ENCODE data around the gene EDEM2. TPM values are rescaled to one million over a fixed set of nuclear protein-coding genes. Genes with fewer than 3 reads are reported as not detected.

The EDEM2 gene
- total and polyA plus RNA-seq, 2 of the 13 experiments (the other 11 are each of a cell fraction or from before 2014, with no cell fraction given), result 33.1 to 46.9 TPM

- peak; percentile 93 for TF ChIP-seq ZNF563 (CRISPR knock-in tag; IDR thresholded peaks at IDR 0.05)
- TF ChIP-seq GMEB1 (CRISPR knock-in tag; IDR thresholded peaks at IDR 0.05; ENCODE audit: borderline replicate concordance), result no peak
- no peak for TF ChIP-seq ZFYVE20 (CRISPR knock-in tag; IDR thresholded peaks at IDR 0.05; ENCODE audit: borderline replicate concordance, low read depth)
- TF ChIP-seq ZNF614 (CRISPR knock-in tag; IDR thresholded peaks at IDR 0.05; ENCODE audit: borderline replicate concordance), result no peak
- TF ChIP-seq ZFP82 (CRISPR knock-in tag; IDR thresholded peaks at IDR 0.05; ENCODE audit: borderline replicate concordance), result no peak
- no peak for TF ChIP-seq ZNF879 (CRISPR knock-in tag; IDR thresholded peaks at IDR 0.05)
- TF ChIP-seq ZBTB44 (CRISPR knock-in tag; IDR thresholded peaks at IDR 0.05), result no peak
- TF ChIP-seq, protein P1, sequence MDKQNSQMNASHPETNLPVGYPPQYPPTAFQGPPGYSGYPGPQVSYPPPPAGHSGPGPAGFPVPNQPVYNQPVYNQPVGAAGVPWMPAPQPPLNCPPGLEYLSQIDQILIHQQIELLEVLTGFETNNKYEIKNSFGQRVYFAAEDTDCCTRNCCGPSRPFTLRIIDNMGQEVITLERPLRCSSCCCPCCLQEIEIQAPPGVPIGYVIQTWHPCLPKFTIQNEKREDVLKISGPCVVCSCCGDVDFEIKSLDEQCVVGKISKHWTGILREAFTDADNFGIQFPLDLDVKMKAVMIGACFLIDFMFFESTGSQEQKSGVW (CRISPR knock-in tag; IDR thresholded peaks at IDR 0.05; ENCODE audit: borderline replicate concordance), result no peak
- peak; percentile 57; the same call in 1 of the 2 replicates for TF ChIP-seq GLI4 (CRISPR knock-in tag; IDR thresholded peaks at IDR 0.05; ENCODE audit: borderline replicate concordance)
- TF ChIP-seq PHF8 (CRISPR knock-in tag; IDR thresholded peaks at IDR 0.05), result no peak
- TF ChIP-seq, protein P2, sequence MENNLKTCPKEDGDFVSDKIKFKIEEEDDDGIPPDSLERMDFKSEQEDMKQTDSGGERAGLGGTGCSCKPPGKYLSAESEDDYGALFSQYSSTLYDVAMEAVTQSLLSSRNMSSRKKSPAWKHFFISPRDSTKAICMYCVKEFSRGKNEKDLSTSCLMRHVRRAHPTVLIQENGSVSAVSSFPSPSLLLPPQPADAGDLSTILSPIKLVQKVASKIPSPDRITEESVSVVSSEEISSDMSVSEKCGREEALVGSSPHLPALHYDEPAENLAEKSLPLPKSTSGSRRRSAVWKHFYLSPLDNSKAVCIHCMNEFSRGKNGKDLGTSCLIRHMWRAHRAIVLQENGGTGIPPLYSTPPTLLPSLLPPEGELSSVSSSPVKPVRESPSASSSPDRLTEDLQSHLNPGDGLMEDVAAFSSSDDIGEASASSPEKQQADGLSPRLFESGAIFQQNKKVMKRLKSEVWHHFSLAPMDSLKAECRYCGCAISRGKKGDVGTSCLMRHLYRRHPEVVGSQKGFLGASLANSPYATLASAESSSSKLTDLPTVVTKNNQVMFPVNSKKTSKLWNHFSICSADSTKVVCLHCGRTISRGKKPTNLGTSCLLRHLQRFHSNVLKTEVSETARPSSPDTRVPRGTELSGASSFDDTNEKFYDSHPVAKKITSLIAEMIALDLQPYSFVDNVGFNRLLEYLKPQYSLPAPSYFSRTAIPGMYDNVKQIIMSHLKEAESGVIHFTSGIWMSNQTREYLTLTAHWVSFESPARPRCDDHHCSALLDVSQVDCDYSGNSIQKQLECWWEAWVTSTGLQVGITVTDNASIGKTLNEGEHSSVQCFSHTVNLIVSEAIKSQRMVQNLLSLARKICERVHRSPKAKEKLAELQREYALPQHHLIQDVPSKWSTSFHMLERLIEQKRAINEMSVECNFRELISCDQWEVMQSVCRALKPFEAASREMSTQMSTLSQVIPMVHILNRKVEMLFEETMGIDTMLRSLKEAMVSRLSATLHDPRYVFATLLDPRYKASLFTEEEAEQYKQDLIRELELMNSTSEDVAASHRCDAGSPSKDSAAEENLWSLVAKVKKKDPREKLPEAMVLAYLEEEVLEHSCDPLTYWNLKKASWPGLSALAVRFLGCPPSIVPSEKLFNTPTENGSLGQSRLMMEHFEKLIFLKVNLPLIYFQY (CRISPR knock-in tag; IDR thresholded peaks at IDR 0.05; ENCODE audit: borderline replicate concordance), result no peak
- TF ChIP-seq ZXDC (CRISPR knock-in tag; IDR thresholded peaks at IDR 0.05), result no peak
- peak; percentile 19; the same call in 1 of the 2 replicates for TF ChIP-seq ZBTB42 (CRISPR knock-in tag; IDR thresholded peaks at IDR 0.05)
These were observed 727 bp downstream of the EDEM2 start (continued) for GRCh38 chr20:35146299-35146919.

Data from HepG2 (cell line).